Measurements from ENCODE around the gene ITM2B.
A peak's percentile ranks its signal among the peaks of the same experiment; 100 is the strongest.
"Not testable (repeated sequence)": the region's sequence is repeated elsewhere in the genome, so short reads cannot be mapped to it uniquely, and the experiment has no call there.

Gene ITM2B

DNA sequence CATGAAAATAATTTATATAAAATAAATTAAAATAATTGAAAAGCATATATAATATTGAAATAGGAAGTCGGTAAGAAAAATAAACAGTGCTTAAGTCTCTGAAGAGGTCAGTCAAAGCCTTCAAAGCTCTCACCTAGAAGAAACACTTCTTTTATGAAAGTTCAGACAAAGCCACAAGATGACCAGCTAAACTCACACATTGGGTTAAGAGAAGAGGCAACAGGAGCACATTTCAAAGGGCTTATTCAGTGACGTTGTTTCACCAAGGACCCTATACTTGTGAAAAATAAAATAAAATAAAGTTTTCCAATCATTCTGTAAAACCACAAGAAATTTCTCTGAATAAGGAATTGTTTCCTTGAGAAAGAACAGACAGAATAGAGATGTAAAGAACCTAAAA, 2.5 kb upstream of the ITM2B start:
- DNase-seq, result no peak

DNA sequence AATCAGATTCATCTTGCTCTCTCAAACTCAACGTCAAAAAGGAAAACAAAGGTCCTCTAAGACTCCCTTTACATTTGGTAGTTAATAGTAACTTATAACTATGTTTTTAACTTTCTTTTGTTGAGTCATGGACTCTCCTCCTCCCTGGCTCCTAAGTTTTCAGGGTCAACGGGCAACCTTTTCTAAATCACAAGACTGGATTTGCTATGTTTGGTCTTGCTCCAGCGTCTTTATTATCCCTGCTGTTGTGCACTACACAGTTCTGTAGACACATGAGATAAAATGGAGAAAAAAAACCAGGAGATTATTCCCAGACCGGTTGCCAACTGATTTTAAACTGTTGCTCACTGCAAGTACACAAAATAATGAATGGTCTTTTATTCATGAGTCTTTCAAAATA, 1.9 kb upstream of the ITM2B start:
- no peak for DNase-seq

DNA sequence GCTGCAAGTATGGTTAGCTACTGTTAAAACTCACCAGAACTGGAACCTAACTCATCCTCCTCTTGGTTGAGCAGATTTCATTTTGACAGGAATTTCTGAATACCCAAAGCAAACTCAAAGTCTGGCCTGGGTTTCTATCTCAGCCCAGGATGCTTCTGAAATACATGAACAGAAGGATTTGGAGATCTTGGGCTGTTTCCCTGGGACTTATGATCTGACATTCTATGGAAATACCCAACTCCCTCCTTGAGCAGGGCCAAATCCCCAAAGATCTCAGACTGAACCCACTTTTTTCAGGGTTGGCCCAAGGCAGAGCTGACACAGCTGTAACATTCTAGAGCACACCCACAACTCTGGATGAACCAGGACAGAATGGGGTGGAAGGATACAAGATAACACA, 1.1 kb upstream of the ITM2B start:
- DNase-seq, result no peak

DNA sequence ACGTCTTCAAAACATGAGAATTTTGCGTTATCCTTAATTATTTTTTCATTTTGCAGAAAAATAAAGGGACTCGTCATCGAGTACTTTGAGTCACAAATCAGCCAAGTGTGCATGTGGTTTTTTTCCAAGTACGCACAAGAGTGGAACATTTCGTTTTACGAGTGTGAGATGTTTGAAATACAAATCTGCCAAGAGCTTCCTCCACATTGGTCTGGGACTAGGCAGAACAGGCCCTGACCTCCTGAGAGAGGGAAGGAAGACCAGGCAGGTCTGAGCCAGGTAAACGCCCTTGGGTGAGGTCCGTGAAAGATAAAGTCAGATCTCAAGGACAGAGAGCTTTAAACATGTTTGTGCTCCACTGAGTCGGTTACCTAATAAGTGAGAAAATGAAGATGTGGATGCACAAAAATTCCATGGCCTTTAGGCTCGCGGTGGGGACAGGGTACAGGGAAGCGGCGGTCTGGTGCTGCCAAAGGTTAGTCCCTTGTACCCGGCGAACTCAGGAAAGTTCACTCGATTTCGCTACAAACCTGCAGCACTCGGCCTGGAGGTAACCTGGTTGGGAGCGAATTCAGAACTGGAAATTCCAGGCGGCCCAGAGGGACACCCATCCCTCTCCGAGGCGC, 473 bp upstream of the ITM2B start:
- no peak for DNase-seq

DNA sequence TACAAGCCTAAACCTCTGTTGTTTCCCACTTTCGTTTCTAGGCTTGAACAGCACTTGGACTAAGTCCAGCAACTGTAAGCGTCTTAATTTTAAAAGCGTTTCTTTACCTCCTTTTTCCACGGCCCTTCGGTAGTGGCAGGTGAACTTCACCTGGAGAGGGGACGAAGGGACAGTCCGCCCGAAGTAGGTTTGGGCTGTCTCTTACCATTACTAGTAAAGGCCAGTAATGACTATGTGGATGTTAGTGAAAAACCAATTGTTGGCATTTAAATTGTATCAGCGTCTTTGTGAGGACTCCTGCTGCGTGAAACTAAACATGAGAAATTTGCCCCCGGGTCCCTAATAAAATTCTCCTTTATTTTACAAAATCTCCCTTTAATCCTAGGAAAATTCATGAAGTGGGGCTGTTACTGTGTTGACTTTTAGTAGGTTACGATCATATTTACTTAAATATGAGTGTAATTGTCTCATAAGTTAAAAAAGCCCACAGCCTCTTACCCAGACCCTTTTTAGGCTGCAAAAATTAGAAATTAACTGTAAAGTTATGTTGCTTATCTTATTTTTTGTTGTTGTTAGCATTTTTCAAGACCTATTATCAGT, 983 bp downstream of the ITM2B start:
- DNase-seq, result no peak

DNA sequence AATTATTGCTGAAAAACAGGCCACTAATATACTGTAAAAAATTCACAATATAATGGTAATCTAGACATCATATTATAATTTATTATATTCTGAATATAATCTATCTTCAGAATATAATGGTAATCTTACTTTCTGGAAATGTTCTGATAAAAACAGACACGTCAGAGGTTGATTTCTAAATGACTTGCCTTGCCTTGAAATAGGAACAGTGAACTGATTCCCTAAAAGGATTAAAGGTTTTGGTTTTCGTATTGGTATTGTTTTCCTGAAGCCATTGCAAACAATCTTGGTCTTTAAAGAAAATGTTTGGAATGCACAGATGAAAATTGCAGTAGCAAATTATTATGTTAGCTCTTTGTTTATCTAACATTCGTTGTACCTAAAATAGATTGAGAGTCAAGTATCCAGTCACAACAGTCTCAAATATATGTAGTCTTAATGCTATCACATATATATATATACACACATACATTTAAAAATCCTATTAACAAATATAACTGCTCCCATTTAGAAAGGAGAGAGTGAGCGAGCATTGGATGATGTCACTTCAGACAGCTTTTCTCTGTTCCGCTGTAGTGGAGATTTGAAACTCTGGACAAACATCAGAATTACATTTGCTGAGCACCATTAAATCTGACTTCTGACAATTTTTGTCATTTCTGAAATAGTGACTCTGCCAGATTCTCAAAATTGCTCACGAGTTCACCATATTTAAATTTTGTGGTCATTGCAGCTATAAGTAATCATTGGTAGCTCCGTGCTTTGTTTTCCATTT, 1.7 kb downstream of the ITM2B start:
- no peak for DNase-seq

DNA sequence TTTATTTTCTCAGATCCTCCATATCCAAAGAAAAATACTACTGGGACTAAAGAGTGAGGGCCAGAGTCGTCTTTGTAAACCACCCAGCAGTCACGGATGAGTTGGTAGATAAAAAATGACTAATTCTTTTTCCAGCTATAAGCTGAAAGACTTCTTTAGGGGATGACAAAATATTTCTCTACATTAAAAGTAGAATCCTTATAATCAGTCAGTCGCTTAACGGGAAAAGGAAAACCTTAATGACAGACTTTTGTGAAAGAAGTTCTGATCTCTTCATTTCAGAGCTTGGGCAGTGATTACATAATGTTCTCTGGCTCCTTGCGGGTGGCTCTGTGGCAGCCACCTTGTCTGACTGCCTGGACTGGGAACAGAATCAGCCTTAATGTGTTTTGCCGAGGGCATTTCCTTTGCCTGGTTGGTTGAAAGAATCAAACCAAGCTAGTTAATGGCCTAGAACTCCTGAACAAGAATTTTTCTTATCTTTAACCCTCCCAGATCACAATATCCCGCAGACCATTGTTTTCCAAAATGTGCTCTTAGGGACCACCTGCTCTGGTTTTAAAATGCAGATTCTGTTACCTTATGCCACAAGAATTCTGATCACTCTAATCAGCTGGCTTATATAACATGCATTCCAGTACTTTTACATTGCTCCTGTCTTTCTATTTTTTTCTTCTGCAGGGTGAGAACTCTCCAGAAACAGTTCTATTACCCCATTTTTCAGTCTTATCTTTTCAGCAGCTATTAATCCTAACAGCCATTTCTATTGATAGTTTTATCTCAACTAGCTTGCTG, 2.5 kb downstream of the ITM2B start:
- peak; percentile 33 for DNase-seq

DNA sequence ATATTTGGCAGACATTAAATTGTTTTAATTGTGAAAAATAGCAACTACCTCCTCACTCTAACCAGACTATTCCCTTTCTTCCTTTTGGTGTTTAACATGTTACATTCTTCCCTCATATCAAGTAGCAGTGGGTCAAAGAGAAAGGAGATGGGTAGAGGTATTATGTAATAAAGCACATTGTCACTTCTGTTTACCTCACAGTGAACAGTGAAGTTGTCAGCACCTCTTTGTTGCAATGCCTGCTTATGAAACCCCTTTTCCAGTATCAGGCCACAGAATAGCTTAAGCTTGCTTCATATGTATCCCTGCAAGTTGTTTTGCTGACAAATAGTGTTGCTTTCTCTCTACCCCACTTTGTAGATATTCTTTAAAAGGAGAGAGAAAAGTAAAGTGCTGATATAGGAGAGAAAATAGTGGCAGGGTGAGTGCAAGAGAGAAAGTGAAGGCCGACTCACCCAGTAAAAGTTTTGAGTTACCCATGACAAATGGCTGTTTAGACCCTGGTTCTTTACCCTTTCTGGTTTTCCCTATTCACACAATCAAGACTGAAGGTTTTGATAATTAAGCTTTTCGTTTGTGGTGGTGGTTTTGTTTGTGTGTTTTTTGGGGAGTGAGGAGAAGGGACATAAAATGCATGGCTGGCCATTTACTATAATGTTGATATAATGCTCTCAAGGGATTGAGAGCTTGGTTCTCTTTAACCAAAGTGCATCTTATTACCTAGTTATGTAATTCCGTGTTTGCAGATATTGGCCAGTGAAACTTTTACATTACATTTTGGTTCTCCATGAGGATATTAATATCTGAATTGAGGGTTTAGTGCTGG, 3.7 kb downstream of the ITM2B start:
- DNase-seq, result no peak

DNA sequence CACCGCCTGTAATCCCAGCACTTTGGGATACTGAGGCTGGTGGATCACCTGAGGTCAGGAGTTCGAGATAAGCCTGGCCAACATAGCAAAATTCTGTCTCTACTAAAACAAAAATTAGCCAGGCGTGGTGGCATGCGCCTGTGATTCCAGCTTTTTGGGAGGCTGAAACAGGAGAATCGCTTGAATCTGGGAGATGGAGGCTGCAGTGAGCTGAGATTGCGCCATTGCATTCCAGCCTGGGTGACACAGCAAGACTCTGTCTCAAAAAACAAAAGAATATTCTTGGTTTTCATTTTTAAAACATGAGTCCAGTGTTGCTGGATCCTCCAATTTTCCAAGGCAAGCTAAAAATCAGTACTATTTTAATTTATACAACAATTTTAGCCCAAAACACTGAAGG, 6.4 kb downstream of the ITM2B start:
- not testable (repeated sequence) for DNase-seq

DNA sequence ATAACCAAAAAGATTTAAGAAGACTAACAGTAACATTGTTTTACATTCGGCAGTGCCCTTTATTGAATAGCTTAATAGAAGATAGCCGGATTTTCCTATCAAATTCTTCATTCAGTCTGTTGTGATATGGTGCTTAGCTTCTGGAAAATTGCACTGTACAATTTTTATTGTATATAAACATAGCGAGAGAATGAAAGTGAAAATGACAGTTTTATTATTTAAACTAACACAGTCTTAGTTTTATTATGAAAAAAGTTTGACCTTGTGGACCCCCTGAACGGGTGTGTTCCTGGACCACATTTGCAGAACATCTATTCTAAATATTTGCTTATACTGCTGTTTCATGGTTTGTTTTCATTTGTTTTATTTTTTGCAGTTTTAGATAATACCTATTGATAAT, 8.6 kb downstream of the ITM2B start:
- no peak for DNase-seq

DNA sequence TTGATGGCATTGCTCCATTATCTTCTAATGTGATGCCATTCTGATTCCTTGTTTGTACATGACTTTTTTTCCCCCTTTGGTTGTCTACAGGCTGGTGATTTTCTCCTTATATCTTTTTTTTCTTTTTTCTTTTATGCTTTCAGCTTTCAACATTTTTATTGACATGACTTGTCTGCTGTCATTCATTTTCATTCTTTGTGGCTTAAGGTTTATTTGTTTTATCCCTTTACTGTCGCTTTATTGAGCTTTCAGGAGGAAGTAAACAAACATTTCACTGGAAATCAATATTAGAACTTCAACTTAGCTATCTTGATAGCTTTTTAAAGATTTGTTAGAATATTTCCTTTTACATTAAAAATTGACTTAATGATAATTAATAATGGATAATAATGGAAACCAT, 9.7 kb downstream of the ITM2B start:
- DNase-seq, result no peak

DNA sequence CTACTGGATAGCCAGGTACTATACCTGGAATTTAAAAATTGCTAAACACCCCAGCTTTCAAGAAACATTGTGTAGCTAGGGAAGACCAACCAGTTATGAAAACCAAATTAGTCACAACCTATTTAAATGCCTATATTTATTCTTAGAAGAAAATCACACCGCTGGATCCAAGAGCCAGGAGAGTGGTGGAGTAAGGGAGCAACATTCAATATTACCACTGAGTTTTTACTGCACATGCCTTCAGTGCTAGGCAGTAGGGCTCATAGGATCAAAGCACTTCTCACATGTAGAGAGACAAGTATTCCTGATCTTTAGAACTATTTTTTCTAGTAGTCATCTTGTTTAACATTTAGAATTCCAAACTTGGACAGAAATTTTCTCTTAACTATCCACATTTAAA, 11.2 kb downstream of the ITM2B start:
- DNase-seq, result no peak

DNA sequence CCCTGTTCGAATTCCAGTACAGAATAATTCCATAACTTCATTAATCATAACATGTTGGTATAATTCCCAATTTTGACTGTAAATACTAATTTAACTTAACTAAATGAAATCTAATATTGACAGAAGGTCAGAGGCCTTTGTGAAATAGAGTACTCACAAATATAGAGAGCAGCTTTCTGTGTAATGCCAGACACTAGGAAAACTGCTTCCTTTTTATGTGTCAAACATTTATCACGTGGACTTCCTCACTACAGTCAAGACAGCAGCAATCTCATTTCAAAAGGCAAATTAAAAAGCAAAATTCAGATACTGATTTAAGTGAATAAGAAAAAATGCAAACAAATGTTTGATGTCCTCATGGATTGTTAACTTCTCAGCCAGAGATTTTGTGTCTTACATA, 13.1 kb downstream of the ITM2B start:
- DNase-seq, result no peak

DNA sequence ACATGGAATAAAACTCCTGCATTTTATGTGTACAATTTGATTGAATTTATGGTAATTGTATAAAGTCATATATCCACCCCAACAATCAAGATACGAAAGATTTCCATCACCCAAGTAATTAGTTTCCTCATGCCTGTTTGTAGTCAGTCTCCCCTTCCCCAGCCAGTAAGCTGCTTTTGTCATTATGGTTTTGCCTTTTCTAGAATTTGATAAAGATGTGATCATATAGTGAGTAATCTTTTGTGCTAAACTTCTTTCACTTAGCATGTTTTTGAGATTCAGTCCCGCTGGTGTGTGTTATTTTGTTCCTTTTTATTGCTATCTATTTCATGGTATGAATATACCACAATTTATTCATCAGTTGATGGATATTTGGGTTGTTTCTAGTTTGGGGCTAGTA, 16.0 kb downstream of the ITM2B start:
- no peak for DNase-seq

DNA sequence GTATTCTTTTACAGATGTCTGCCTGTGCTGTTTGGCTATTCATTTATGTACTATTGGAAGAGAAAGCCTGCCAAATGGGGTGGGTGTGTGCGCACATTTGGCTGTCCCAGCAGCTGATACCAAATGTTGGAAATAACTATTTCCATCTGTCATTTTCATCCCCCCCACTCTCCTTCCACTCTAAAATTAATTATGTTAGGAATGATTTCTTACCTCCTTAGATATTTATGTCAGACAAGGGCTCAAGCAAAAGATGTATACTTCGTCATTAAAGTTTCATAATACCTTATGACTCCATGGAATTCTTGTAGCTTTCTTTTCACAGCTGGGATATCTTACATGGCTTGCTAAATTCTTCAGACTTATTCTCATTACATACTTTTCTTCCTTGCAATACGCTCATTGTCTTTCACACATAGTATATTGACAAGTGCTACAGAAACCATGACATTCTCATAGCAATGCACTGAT, 18.6 kb downstream of the ITM2B start:
- no peak for DNase-seq

DNA sequence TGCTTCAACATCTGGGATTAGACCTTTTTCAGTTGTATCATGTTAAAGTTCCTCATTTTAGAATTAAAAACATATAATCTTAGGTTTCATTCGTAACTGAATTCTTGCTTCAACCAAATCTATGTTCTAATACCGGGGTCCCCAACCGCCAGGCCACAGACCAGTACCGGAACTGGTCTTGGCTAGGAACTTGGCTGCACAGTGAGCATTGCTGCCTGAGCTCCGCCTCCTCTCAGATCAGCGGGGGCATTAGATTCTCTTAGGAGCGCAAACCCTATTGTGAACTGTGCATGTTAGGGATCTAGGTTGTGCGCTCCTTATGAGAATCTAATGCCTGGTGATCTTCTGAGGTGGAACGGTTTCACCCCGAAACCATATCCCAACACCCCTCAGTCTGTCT, 19.2 kb downstream of the ITM2B start:
- no peak for DNase-seq

DNA sequence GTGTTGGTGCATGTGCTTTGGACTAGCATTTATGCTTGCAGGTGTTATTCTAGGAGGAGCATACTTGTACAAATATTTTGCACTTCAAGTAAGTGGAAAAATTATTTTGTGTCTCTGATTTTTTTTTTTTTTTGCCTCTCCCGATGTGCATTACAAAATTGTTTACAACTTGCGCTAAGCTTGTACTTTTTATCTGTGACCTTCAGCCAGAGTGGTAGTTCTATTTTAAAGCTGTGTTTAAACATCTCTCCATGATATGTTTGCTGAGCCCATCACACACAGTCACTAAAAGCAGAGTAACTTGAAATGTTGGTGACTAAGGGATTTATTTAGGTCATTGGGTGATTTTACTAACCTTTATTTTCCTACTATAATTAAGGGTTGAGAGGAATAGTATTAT, 20.8 kb downstream of the ITM2B start:
- DNase-seq, result no peak

DNA sequence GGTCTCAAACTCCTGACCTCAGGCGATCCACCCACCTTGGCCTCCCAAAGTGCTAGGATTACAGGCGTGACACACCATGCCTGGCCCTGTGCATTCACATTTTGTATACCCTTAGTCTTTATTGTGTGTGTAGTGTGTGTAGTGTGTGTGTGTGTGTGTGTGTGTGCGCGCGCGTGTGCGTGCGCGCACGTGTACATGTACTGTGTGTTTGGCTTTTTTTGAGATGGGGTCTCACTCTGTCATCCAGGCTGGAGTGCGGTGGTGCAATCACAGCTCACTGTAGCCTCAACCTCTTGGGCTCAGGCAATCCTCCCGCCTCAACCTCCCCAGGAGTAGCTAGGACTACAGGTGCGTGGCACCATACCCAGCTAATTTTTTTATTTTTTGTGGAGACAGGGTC, 22.1 kb downstream of the ITM2B start:
- DNase-seq, result no peak

DNA sequence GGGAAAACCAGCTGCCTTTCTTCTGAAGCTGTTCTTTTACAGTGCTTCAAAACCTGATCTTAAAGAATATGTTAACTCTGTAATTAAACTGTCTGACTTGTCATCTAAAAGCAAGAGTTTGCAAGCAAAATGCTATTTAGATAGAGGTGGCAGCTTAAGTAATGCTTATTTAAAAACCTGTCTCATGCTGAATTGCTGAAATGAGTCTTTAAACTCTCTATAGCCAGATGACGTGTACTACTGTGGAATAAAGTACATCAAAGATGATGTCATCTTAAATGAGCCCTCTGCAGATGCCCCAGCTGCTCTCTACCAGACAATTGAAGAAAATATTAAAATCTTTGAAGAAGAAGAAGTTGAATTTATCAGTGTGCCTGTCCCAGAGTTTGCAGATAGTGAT, 22.9 kb downstream of the ITM2B start:
- DNase-seq, result no peak

DNA sequence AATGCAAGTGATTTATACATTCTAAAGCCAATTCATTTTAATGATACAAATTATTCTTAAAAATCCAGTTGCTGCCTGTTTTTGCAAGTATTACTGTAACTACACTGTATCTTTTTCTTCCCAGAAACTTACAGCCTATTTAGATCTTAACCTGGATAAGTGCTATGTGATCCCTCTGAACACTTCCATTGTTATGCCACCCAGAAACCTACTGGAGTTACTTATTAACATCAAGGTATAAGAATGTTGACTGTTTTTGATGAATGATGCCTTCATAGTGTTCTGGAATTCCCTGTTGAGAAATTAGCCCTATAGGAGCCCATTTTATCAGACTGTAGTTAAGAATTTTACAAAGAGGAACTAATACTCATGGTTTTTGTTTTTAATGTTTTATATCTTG, 25.0 kb downstream of the ITM2B start:
- DNase-seq, result no peak

DNA sequence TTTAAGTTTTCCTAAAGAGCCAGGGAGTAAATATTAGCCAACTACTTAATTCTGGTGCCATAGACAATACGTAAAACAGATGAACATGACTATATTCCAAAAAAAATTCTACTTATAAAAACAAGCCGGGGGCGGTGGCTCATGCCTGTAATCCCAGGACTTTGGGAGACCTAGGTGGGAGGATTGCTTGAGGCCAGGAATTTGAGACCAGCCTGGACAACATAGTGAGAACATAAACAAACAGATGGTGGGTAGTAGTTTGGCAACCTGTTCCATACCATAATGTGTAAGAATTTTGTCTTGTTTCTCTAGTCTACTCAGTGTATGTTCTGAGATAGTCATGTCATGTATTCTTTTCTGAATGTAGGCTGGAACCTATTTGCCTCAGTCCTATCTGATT, 25.4 kb downstream of the ITM2B start:
- no peak for DNase-seq

DNA sequence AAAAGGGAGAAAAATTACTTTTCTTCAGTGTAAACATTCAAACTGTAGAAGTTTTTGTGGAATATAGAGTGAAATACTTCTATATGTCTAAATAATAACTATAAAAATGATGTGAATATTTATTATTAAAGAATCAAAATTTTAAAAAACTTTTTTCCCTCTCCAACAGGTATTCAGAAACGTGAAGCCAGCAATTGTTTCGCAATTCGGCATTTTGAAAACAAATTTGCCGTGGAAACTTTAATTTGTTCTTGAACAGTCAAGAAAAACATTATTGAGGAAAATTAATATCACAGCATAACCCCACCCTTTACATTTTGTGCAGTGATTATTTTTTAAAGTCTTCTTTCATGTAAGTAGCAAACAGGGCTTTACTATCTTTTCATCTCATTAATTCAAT, 28.0 kb downstream of the ITM2B start:
- DNase-seq, result no peak

DNA sequence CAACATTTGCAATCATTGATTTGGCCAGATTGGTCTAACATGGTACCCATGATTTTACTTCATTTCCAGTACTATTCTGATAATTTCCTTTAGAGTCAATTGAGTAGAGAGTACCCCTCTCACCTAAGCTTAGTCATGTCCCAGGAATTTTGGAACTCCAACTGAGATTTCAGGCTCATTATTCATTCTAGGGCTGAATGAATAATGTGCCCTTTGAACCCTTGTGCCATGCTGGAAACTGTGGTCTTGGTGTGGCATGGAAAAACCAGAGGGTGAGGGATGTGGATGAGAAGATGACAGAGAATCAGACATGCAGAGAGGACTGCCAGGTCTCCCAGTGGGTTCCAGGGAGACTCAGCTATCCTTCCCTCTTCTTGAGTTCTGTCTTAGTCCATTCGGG, 30.2 kb downstream of the ITM2B start:
- no peak for DNase-seq
